D721Med (cell line): ENCODE data around the gene JADE1.

ENCODE experiments used
- DNase-seq: peaks from one replicate; pipeline ENCODE4 v3.0.0; 2011; ENCODE audit warnings: low spot score; ENCODE audit not compliant: insufficient read length
- FAIRE-seq: peaks from 2 replicates; lab custom pipeline; 2011; peaks lifted over from hg19 to GRCh38; lab: Jason Lieb, UNC
- TF ChIP-seq, protein P1 (sequence below): IDR thresholded peaks from 2 replicates; pipeline ENCODE4 v1.5.1; 2012; ENCODE audit warnings: mild to moderate bottlenecking, control low read depth; ENCODE audit not compliant: insufficient read depth; ENCODE audit errors: missing control alignments

The JADE1 gene

DNA sequence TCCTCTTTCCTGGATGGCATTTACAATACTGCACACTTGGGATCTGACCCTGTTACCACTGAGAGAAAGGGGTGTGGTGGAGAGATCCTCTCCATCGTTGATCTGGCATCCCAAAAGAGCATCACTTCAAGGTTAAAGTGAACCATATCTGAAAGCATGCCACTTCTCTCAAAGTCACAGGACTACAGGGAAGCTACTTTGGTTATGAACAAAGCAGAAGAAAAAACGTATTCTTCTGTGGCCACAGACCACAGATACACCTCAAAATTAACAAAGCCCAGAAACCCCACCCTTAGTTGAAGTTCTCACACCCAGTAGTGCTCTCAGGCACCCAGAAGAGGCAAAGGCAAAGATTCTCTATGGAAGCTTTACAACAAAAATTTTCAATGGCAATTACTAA, 108.3 kb downstream of the JADE1 start:
- no peak for DNase-seq
- FAIRE-seq, result no peak
- TF ChIP-seq, protein P1, sequence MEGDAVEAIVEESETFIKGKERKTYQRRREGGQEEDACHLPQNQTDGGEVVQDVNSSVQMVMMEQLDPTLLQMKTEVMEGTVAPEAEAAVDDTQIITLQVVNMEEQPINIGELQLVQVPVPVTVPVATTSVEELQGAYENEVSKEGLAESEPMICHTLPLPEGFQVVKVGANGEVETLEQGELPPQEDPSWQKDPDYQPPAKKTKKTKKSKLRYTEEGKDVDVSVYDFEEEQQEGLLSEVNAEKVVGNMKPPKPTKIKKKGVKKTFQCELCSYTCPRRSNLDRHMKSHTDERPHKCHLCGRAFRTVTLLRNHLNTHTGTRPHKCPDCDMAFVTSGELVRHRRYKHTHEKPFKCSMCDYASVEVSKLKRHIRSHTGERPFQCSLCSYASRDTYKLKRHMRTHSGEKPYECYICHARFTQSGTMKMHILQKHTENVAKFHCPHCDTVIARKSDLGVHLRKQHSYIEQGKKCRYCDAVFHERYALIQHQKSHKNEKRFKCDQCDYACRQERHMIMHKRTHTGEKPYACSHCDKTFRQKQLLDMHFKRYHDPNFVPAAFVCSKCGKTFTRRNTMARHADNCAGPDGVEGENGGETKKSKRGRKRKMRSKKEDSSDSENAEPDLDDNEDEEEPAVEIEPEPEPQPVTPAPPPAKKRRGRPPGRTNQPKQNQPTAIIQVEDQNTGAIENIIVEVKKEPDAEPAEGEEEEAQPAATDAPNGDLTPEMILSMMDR, result no peak

DNA sequence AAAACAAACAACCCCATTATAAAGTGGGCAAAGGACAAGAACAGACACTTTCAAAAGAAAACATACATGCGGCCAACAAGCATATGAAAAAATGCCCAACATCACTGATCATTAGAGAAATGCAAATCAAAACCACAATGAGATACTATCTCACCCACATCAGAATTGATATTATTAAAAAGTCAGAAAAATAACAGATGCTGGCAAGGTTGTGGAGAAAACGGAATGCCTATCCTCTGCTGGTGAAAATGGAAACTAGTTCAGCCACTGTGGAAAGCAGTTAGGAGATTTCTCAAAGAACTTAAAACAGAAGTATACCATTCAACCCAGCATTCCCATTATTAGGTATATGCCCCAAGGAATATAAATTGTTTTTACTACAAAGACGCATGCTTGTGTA, 112.5 kb downstream of the JADE1 start:
- no peak for DNase-seq
- TF ChIP-seq, protein P1, result no peak
- no peak for FAIRE-seq
